RWPE2 (cell line): Measurements from ENCODE around the gene WBP2.
"Not testable (repeated sequence)": the region's sequence is repeated elsewhere in the genome, so short reads cannot be mapped to it uniquely, and the experiment has no call there.

Experiments
- ATAC-seq: fragments of 200-7000 bp; cut with Tn5 transposase; 3 replicates; pipeline ENCODE4 v1.9.1; 2021; ENCODE audit warnings: low read depth
- DNase-seq: peaks from one replicate; pipeline ENCODE4 v3.0.0-alpha.2; 2020; ENCODE audit warnings: low spot score
- H3K27ac ChIP-seq: fragments of 450-650 bp; 2 replicates; pipeline ENCODE4 v1.5.1; 2017; ENCODE audit warnings: mild to moderate bottlenecking; ENCODE audit not compliant: poor library complexity, severe bottlenecking
- H3K27me3 ChIP-seq: fragments of 250-450 bp; sonication (Bioruptor Pico); 2 replicates; pipeline ENCODE4 v1.5.1; 2021; ENCODE audit warnings: mild to moderate bottlenecking, moderate library complexity; ENCODE audit not compliant: insufficient read depth, poor library complexity, severe bottlenecking
- H3K36me3 ChIP-seq: fragments of 250-450 bp; sonication (Bioruptor Pico); 2 replicates; pipeline ENCODE4 v1.5.1; 2020; ENCODE audit warnings: low read depth, mild to moderate bottlenecking, moderate library complexity
- H3K4me1 ChIP-seq: fragments of 250-450 bp; sonication (Bioruptor Pico); 2 replicates; pipeline ENCODE4 v1.5.1; 2021; ENCODE audit warnings: mild to moderate bottlenecking, moderate library complexity; ENCODE audit not compliant: insufficient read depth, poor library complexity, severe bottlenecking
- H3K4me3 ChIP-seq: fragments of 250-450 bp; sonication (Bioruptor Pico); 2 replicates; pipeline ENCODE4 v1.5.1; 2021; ENCODE audit warnings: mild to moderate bottlenecking, moderate library complexity; ENCODE audit not compliant: severe bottlenecking
- H3K9me3 ChIP-seq: fragments of 250-450 bp; sonication (Bioruptor Pico); 2 replicates; pipeline ENCODE4 v1.5.1; 2021; ENCODE audit warnings: mild to moderate bottlenecking, moderate library complexity; ENCODE audit not compliant: severe bottlenecking
- CTCF ChIP-seq: fragments of 450-650 bp; IDR thresholded peaks from one replicate; pipeline ENCODE4 v1.5.1; 2017; ENCODE audit warnings: mild to moderate bottlenecking, moderate library complexity; ENCODE audit not compliant: poor library complexity, severe bottlenecking

The WBP2 gene

GRCh38 chr17:75864448-75864871 is 9.3 kb upstream of the WBP2 start:
- H3K36me3 ChIP-seq: no peaks in the 10 kb centered on the region
- no peaks in the 10 kb centered on the region for H3K9me3 ChIP-seq
- ATAC-seq (peak; percentile 47), DNase-seq (no peak)
- peaks cover 13% of the 10 kb centered on the region for H3K4me1 ChIP-seq
- no peaks in the 10 kb centered on the region for H3K27me3 ChIP-seq
- no peak for TF ChIP-seq CTCF
- no peak overlapping the region for H3K27ac ChIP-seq
- no peak overlapping the region for H3K4me3 ChIP-seq

GRCh38 chr17:75861927-75862317 is 6.8 kb upstream of the WBP2 start:
- no peak for ATAC-seq
- no peaks in the 10 kb centered on the region for H3K9me3 ChIP-seq

DNA sequence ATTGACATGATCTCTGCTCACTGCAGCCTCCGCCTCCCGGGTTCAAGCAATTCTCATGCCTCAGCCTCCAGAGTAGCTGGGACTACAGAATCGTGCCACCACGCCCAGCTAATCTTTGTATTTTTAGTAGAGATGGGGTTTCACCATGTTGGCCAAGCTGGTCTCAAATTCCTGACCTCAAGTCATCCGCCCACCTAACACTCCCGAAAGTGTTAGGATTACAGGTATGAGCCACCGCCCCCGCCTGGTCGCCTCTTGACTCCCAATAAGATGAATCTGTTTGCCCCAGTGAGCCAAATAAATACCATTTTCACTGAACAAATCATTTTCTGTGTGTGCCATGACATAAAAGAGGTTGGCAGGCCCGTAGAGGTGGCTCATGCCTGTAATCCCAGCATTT is 4.2 kb upstream of the WBP2 start:
- H3K9me3 ChIP-seq, ATAC-seq, H3K4me3 ChIP-seq, H3K4me1 ChIP-seq, H3K27me3 ChIP-seq, DNase-seq, H3K27ac ChIP-seq, H3K36me3 ChIP-seq: not testable (repeated sequence)

More at GRCh38 chr17:75861927-75862317, 6.8 kb upstream of the WBP2 start:
- no peak for TF ChIP-seq CTCF
- no peaks in the 10 kb centered on the region for H3K27me3 ChIP-seq
- H3K36me3 ChIP-seq: no peaks in the 10 kb centered on the region
- peaks cover 7% of the 10 kb centered on the region for H3K4me1 ChIP-seq
- DNase-seq: no peak
- H3K4me3 ChIP-seq: no peak overlapping the region
- H3K27ac ChIP-seq: no peak overlapping the region

- Histone ChIP-seq H3K9me3 (no peaks in the 10 kb centered on the region), H3K27me3 (no peaks in the 10 kb centered on the region), H3K4me1 (peaks cover 16% of the 10 kb centered on the region), H3K36me3 (peaks cover 22% of the 10 kb centered on the region), H3K27ac (peak overlapping the region; percentile 69), H3K4me3 (peak overlapping the region; percentile 62)
- ATAC-seq (peak; percentile 0; the same call in 1 of the 3 replicates), DNase-seq (no peak)
- TF ChIP-seq CTCF: peak; percentile 46
Observed at GRCh38 chr17:75856062-75856756, 1.1 kb upstream of the WBP2 start.

GRCh38 chr17:75854881-75855309 is 240 bp downstream of the WBP2 start:
- ATAC-seq (no peak), DNase-seq (no peak)
- Histone ChIP-seq H3K27me3 (no peaks in the 10 kb centered on the region), H3K4me1 (peaks cover 16% of the 10 kb centered on the region), H3K4me3 (peak overlapping the region; percentile 62), H3K9me3 (no peaks in the 10 kb centered on the region), H3K27ac (peak overlapping the region; percentile 69), H3K36me3 (peaks cover 33% of the 10 kb centered on the region)
- TF ChIP-seq CTCF: no peak
